ENCODE data around the gene KIRREL3.

Gene KIRREL3

GRCh38 chr11:126619516-126619915 is 381.1 kb downstream of the KIRREL3 start:
- no peak for DNase-seq

- DNase-seq, result no peak
These were observed 384.7 kb downstream of the KIRREL3 start for GRCh38 chr11:126615845-126616244.

- DNase-seq, result no peak
These were observed 387.3 kb downstream of the KIRREL3 start for GRCh38 chr11:126613272-126613671.

- no peak for DNase-seq
These were observed 387.9 kb downstream of the KIRREL3 start for GRCh38 chr11:126612671-126613070.

- DNase-seq, result no peak
These were observed 389.1 kb downstream of the KIRREL3 start for GRCh38 chr11:126611438-126611837.

GRCh38 chr11:126608658-126609057 is 391.9 kb downstream of the KIRREL3 start:
- no peak for DNase-seq

GRCh38 chr11:126607776-126608541 is 392.6 kb downstream of the KIRREL3 start:
- no peak for DNase-seq

GRCh38 chr11:126607374-126607773 is 393.2 kb downstream of the KIRREL3 start:
- peak; percentile 20 for DNase-seq

GRCh38 chr11:126606484-126606883 is 394.1 kb downstream of the KIRREL3 start:
- no peak for DNase-seq

- DNase-seq, result no peak
These were observed 396.1 kb downstream of the KIRREL3 start for GRCh38 chr11:126604461-126604860.

- no peak for DNase-seq
These were observed 397.1 kb downstream of the KIRREL3 start for GRCh38 chr11:126603486-126603885.

- DNase-seq, result no peak
These were observed 397.6 kb downstream of the KIRREL3 start for GRCh38 chr11:126602993-126603392.

- DNase-seq, result no peak
These were observed 398.1 kb downstream of the KIRREL3 start for GRCh38 chr11:126602349-126602940.

GRCh38 chr11:126601550-126602215 is 398.9 kb downstream of the KIRREL3 start:
- DNase-seq, result no peak

GRCh38 chr11:126601136-126601535 is 399.4 kb downstream of the KIRREL3 start:
- no peak for DNase-seq

GRCh38 chr11:126599217-126599897 is 401.2 kb downstream of the KIRREL3 start:
- no peak for DNase-seq

- DNase-seq, result no peak
These were observed 402.0 kb downstream of the KIRREL3 start for GRCh38 chr11:126598344-126599216.

- no peak for DNase-seq
These were observed 403.5 kb downstream of the KIRREL3 start for GRCh38 chr11:126597041-126597440.

GRCh38 chr11:126596474-126596873 is 404.1 kb downstream of the KIRREL3 start:
- no peak for DNase-seq

- DNase-seq, result no peak
These were observed 405.0 kb downstream of the KIRREL3 start for GRCh38 chr11:126595560-126595959.

- DNase-seq, result no peak
These were observed 405.6 kb downstream of the KIRREL3 start for GRCh38 chr11:126594921-126595367.
